ENCODE measurements around the gene ZNF576. TPM values are rescaled to one million over a fixed set of nuclear protein-coding genes. Genes with fewer than 3 reads are reported as not detected.
A peak's percentile ranks its signal among the peaks of the same experiment; 100 is the strongest.

Gene ZNF576
- total and polyA plus RNA-seq, 9 of the 15 experiments (the other 6 are each of a cell fraction or from before 2014, with no cell fraction given) = 6.8 to 18.2 (median 12.2) TPM

DNA sequence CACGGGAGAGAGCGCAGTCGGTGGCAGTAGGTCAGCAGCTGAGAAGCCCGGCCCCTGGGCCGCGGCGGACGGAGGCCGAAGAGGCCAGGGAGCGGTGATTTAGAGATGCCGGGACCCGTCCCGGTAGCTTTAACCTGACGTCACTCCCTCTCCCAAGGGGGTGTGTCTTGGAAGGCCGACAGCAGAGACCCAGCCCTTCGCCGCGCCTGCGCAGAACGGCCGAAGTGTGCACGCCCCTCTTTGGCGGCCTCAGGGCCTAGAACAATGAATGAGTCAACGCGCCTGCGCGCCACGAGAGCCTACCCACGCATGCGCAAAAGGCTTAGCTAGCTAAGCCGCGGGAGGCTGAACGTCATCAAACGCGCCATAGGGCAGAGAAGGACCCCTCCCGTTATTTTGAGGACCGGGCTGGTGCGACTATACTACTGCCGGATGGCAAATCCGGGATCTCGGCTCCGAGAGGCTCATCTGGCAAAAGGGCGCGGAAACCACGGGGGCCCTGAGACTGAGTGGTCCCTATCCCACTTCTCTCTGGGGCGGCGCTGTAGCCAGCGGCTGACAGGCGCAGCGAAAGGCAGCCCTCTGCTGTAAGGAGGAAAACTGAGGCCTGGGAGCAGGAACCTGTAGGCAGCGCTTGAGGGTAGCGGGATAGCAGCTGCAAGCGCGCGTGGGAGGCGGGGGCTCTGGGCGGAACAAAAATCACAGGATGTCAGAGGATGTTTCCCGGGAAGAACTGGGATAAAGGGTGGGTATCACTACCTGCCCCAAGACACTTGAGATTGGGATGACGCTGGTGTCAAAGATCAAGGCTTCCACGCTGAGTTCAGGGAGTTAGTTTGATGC lies at the start of gene ZNF576, which contains the start of gene IRGQ (continued):
- TF ChIP-seq CBFB (CRISPR knock-in tag; IDR thresholded peaks at IDR 0.05) (0 out of 2 replicates have a peak, but pooled peaks have one; percentile 29), RAD21 (CRISPR knock-in tag; conservative IDR thresholded peaks at IDR 0.05 in 1 of 2, IDR thresholded peaks at IDR 0.05 in 1 of 2) (peak in 1 of 2 experiments; percentile 28; a peak in 3 of 4 replicates), ZNF764 (CRISPR knock-in tag; IDR thresholded peaks at IDR 0.05; ENCODE audit: low read depth) (no peak), HIVEP1 (CRISPR knock-in tag; IDR thresholded peaks at IDR 0.05) (peak; percentile 49; the same call in 1 of the 2 replicates), FOSL1 (tag; conservative IDR thresholded peaks at IDR 0.05) (peak; percentile 56), CHD2 (IDR thresholded peaks at IDR 0.05; ENCODE audit: low read depth, low read length) (no peak; the same call in 1 of the 2 replicates), MBD2 (IDR thresholded peaks at IDR 0.05; ENCODE audit: borderline replicate concordance, low read depth) (0 out of 2 replicates have a peak, but pooled peaks have one; percentile 43), NCOA2 (IDR thresholded peaks at IDR 0.05; ENCODE audit: partially characterized antibody in 2 of 2) (peak in 1 of 2 experiments; percentile 99), CXXC5 (CRISPR knock-in tag; IDR thresholded peaks at IDR 0.05) (peak; percentile 52), ZNF140 (CRISPR knock-in tag; IDR thresholded peaks at IDR 0.05) (no peak), PURB (CRISPR knock-in tag; IDR thresholded peaks at IDR 0.05; ENCODE audit: low read depth) (no peak)
- TF ChIP-seq, protein P1, sequence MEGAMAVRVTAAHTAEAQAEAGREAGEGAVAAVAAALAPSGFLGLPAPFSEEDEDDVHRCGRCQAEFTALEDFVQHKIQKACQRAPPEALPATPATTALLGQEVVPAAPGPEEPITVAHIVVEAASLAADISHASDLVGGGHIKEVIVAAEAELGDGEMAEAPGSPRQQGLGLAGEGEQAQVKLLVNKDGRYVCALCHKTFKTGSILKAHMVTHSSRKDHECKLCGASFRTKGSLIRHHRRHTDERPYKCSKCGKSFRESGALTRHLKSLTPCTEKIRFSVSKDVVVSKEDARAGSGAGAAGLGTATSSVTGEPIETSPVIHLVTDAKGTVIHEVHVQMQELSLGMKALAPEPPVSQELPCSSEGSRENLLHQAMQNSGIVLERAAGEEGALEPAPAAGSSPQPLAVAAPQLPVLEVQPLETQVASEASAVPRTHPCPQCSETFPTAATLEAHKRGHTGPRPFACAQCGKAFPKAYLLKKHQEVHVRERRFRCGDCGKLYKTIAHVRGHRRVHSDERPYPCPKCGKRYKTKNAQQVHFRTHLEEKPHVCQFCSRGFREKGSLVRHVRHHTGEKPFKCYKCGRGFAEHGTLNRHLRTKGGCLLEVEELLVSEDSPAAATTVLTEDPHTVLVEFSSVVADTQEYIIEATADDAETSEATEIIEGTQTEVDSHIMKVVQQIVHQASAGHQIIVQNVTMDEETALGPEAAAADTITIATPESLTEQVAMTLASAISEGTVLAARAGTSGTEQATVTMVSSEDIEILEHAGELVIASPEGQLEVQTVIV (CRISPR knock-in tag; IDR thresholded peaks at IDR 0.05; ENCODE audit: borderline replicate concordance) = no peak
- TF ChIP-seq, protein P2, sequence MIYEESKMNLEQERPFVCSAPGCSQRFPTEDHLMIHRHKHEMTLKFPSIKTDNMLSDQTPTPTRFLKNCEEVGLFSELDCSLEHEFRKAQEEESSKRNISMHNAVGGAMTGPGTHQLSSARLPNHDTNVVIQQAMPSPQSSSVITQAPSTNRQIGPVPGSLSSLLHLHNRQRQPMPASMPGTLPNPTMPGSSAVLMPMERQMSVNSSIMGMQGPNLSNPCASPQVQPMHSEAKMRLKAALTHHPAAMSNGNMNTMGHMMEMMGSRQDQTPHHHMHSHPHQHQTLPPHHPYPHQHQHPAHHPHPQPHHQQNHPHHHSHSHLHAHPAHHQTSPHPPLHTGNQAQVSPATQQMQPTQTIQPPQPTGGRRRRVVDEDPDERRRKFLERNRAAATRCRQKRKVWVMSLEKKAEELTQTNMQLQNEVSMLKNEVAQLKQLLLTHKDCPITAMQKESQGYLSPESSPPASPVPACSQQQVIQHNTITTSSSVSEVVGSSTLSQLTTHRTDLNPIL (CRISPR knock-in tag; IDR thresholded peaks at IDR 0.05) = no peak
- TF ChIP-seq, protein P3, sequence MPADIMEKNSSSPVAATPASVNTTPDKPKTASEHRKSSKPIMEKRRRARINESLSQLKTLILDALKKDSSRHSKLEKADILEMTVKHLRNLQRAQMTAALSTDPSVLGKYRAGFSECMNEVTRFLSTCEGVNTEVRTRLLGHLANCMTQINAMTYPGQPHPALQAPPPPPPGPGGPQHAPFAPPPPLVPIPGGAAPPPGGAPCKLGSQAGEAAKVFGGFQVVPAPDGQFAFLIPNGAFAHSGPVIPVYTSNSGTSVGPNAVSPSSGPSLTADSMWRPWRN (IDR thresholded peaks at IDR 0.05; ENCODE audit: low read depth) = no peak
- TF ChIP-seq, protein P4, sequence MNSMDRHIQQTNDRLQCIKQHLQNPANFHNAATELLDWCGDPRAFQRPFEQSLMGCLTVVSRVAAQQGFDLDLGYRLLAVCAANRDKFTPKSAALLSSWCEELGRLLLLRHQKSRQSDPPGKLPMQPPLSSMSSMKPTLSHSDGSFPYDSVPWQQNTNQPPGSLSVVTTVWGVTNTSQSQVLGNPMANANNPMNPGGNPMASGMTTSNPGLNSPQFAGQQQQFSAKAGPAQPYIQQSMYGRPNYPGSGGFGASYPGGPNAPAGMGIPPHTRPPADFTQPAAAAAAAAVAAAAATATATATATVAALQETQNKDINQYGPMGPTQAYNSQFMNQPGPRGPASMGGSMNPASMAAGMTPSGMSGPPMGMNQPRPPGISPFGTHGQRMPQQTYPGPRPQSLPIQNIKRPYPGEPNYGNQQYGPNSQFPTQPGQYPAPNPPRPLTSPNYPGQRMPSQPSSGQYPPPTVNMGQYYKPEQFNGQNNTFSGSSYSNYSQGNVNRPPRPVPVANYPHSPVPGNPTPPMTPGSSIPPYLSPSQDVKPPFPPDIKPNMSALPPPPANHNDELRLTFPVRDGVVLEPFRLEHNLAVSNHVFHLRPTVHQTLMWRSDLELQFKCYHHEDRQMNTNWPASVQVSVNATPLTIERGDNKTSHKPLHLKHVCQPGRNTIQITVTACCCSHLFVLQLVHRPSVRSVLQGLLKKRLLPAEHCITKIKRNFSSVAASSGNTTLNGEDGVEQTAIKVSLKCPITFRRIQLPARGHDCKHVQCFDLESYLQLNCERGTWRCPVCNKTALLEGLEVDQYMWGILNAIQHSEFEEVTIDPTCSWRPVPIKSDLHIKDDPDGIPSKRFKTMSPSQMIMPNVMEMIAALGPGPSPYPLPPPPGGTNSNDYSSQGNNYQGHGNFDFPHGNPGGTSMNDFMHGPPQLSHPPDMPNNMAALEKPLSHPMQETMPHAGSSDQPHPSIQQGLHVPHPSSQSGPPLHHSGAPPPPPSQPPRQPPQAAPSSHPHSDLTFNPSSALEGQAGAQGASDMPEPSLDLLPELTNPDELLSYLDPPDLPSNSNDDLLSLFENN (IDR thresholded peaks at IDR 0.05; ENCODE audit: low read depth in 2 of 2, low read length in 2 of 2) = peak in 1 of 2 experiments; percentile 8; a peak in 1 of 4 replicates
